Hematopoietic multipotent progenitor cell treated with erythropoietin and hydrocortisone succinate and interleukin-3 and kit ligand, for 8 days (in vitro differentiated cells): ENCODE results near the gene NOD2.

Source experiments
- DNase-seq: peaks from one replicate; pipeline ENCODE4 v3.0.0-alpha.2; 2015

NOD2 gene

GRCh38 chr16:50671644-50672260 is 21.7 kb upstream of the NOD2 start:
- peak; percentile 60 for DNase-seq

- no peak for DNase-seq
Measured at GRCh38 chr16:50673496-50674275, 19.7 kb upstream of the NOD2 start.

GRCh38 chr16:50674831-50675230 is 18.6 kb upstream of the NOD2 start:
- no peak for DNase-seq

- DNase-seq: no peak
Measured at GRCh38 chr16:50675686-50676610, 17.5 kb upstream of the NOD2 start.

- no peak for DNase-seq
Measured at GRCh38 chr16:50676684-50677225, 16.7 kb upstream of the NOD2 start.

- no peak for DNase-seq
Measured at GRCh38 chr16:50677351-50677750, 16.1 kb upstream of the NOD2 start.

GRCh38 chr16:50678531-50678930 is 14.9 kb upstream of the NOD2 start:
- no peak for DNase-seq

GRCh38 chr16:50679266-50679665 is 14.1 kb upstream of the NOD2 start:
- DNase-seq: no peak

- DNase-seq: no peak
Measured at GRCh38 chr16:50679676-50680555, 13.5 kb upstream of the NOD2 start.

GRCh38 chr16:50680556-50680893 is 12.9 kb upstream of the NOD2 start:
- no peak for DNase-seq

- peak; percentile 75 for DNase-seq
Measured at GRCh38 chr16:50681021-50681885, 12.2 kb upstream of the NOD2 start, which contains the start of gene SNX20. SNX20 (minus strand) TSS chr16:50681312; CDS start chr16:50677526, 3,786 bp downstream.

GRCh38 chr16:50683689-50684374 is 9.6 kb upstream of the NOD2 start:
- DNase-seq: peak; percentile 52

GRCh38 chr16:50684823-50685461 is 8.5 kb upstream of the NOD2 start:
- no peak for DNase-seq

GRCh38 chr16:50685462-50686063 is 7.8 kb upstream of the NOD2 start:
- no peak for DNase-seq

GRCh38 chr16:50688083-50688482 is 5.3 kb upstream of the NOD2 start:
- DNase-seq: no peak

- no peak for DNase-seq
Measured at GRCh38 chr16:50688867-50689266, 4.5 kb upstream of the NOD2 start.

GRCh38 chr16:50690177-50690576 is 3.2 kb upstream of the NOD2 start:
- no peak for DNase-seq

- no peak for DNase-seq
Measured at GRCh38 chr16:50692644-50692998, 785 bp upstream of the NOD2 start.

GRCh38 chr16:50694206-50694605 is 800 bp downstream of the NOD2 start:
- no peak for DNase-seq
